ENCODE results near the gene CTNNA2. TPM values are rescaled to one million over a fixed set of nuclear protein-coding genes. Genes with fewer than 3 reads are reported as not detected.

The CTNNA2 gene
- total RNA-seq, 3 donors from 2014 or later: 0.29 to 4.2 (median 1.1) TPM

DNA sequence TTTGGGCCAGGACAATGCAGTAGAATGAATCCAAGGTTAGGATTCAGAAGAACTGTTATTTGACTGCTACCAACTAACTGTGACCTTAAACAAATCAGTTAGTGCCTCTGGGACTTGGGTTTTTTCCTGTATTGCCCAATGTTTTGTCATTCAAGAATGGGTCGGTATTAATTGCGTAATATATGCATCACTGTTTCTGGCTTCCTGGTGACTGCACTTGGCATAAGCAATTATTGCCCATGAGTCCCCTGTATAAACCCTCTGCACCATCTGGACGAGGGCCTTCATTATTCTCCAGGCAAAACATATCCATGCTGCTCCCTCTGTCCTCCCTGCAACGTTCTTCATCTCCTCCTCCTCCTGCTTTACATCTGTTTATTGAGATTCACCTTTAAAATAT lies 1047.5 kb downstream of the CTNNA2 start:
- H3K36me3 ChIP-seq (ENCODE audit: low read depth): no peaks in the 10 kb centered on the region
- no peaks in the 10 kb centered on the region for H3K9me3 ChIP-seq
- no peaks in the 10 kb centered on the region for H3K4me1 ChIP-seq (ENCODE audit: low read depth)
- TF ChIP-seq, protein P1, sequence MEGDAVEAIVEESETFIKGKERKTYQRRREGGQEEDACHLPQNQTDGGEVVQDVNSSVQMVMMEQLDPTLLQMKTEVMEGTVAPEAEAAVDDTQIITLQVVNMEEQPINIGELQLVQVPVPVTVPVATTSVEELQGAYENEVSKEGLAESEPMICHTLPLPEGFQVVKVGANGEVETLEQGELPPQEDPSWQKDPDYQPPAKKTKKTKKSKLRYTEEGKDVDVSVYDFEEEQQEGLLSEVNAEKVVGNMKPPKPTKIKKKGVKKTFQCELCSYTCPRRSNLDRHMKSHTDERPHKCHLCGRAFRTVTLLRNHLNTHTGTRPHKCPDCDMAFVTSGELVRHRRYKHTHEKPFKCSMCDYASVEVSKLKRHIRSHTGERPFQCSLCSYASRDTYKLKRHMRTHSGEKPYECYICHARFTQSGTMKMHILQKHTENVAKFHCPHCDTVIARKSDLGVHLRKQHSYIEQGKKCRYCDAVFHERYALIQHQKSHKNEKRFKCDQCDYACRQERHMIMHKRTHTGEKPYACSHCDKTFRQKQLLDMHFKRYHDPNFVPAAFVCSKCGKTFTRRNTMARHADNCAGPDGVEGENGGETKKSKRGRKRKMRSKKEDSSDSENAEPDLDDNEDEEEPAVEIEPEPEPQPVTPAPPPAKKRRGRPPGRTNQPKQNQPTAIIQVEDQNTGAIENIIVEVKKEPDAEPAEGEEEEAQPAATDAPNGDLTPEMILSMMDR (IDR thresholded peaks at IDR 0.05): no peak
- no peak overlapping the region for H3K4me3 ChIP-seq
- DNase-seq: no peak
- no peak for ATAC-seq
- intact Hi-C loops (cut with DNase I, micrococcal nuclease): no loop called here

DNA sequence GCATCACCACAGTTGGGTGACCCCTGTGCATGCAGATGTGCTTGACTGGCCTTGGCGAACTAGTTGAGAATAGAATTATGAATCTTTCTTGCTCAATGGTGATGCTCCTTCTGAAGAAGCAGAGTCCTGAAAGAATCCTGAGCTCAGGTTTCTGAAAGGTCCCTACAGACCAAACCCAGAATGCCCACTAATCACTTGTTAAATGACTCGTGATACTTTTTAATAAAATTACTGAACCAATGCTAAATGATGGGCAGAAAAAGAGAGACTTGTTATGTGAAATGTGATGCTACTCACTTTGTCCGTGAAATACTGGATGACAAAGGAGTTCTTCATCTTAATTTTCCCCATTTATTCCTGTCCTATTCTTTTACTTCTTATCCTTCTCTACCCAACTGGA lies 1055.2 kb downstream of the CTNNA2 start:
- intact Hi-C loops (cut with DNase I, micrococcal nuclease): no loop called here
- H3K4me1 ChIP-seq (ENCODE audit: low read depth): no peaks in the 10 kb centered on the region
- H3K9me3 ChIP-seq: no peaks in the 10 kb centered on the region
- TF ChIP-seq, protein P1 (IDR thresholded peaks at IDR 0.05): no peak
- no peak for ATAC-seq
- no peak overlapping the region for H3K4me3 ChIP-seq
- no peak for DNase-seq
- H3K36me3 ChIP-seq (ENCODE audit: low read depth): no peaks in the 10 kb centered on the region

DNA sequence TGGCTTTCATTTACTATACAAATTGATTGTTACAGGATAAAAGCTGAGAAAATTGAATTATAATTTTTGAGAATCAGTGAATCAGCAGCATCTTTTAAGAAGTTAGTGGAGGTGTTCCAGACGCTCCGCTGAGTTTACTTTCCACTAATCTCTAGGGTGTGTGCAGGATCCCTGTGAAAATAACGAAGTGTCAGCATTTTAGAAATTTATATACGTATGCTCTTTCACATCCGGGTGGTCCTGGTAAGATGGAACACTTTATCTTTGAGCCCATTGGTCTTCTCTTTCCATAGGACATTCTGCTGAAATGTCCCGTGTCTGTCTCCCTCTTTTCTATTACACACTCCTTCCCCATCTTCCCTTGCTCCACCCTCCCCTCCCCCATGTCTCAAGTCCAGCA lies 1060.3 kb downstream of the CTNNA2 start:
- intact Hi-C loops (cut with DNase I, micrococcal nuclease): no loop called here
- no peak for DNase-seq
- no peak overlapping the region for H3K4me3 ChIP-seq
- H3K4me1 ChIP-seq (ENCODE audit: low read depth): no peaks in the 10 kb centered on the region
- ATAC-seq: no peak
- no peaks in the 10 kb centered on the region for H3K9me3 ChIP-seq
- TF ChIP-seq, protein P1 (IDR thresholded peaks at IDR 0.05): no peak
- no peaks in the 10 kb centered on the region for H3K36me3 ChIP-seq (ENCODE audit: low read depth)

DNA sequence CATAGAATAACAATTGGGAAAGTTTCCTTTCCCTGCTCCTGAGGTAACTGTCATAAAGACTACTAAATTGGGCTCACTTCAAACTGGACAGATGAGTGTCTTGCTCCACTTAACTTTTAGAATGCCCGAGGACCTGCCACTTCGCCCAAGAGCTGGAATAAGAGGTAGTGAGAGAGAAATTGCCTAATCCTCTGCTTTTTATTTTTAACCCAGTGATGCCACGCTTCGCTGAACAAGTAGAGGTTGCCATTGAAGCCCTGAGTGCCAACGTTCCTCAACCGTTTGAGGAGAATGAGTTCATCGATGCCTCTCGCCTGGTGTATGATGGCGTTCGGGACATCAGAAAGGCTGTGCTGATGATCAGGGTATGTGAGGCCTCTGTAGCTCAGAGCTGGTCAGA lies 1061.1 kb downstream of the CTNNA2 start:
- intact Hi-C loops (cut with DNase I, micrococcal nuclease): no loop called here
- Histone ChIP-seq H3K36me3 (ENCODE audit: low read depth) (no peaks in the 10 kb centered on the region), H3K4me1 (ENCODE audit: low read depth) (no peaks in the 10 kb centered on the region), H3K9me3 (no peaks in the 10 kb centered on the region), H3K4me3 (no peak overlapping the region)
- DNase-seq (no peak), ATAC-seq (no peak)
- TF ChIP-seq, protein P1 (IDR thresholded peaks at IDR 0.05): no peak

DNA sequence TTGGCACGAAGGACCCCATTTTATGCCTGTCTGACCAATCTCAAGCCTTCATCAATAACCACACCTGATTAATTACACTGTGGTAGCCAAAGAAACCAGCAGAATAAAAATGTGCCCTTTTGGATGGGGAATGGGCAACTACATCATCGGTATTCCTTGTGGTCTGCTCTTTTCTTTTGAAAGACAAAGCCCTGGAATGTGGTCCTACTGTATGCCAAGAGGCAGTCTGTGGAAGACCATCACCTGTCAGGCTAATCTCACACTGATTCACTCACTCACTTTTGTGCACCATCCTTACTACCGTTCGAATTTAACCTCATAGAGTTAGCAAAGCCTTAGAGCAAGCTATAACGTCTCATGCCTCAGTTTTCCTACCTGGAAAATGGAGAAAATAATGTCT lies 1066.9 kb downstream of the CTNNA2 start:
- Histone ChIP-seq H3K4me3 (no peak overlapping the region), H3K4me1 (ENCODE audit: low read depth) (no peaks in the 10 kb centered on the region), H3K9me3 (no peaks in the 10 kb centered on the region), H3K36me3 (ENCODE audit: low read depth) (no peaks in the 10 kb centered on the region)
- no peak for DNase-seq
- TF ChIP-seq, protein P1 (IDR thresholded peaks at IDR 0.05): no peak
- ATAC-seq: no peak
- intact Hi-C loops (cut with DNase I, micrococcal nuclease): no loop called here

DNA sequence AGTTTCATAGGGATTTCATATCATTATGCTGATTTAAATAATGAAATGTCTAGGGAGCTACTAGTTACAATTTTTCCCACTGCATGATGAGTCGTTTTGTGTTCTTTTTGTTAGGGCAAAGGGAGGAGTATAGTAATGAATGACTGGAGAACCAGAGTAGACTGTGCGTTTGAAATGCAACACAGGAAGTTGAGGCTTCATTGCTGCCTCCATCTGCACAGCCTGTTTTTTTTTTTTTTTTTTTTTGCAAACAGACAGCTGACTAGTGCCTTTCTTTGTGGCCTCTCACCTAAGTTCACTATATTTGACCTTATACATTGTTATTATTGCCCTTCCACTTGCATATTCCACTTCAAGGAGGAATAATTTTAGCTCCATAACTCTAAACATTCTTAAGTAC lies 1078.4 kb downstream of the CTNNA2 start:
- no peak for ATAC-seq
- DNase-seq: no peak
- TF ChIP-seq, protein P1 (IDR thresholded peaks at IDR 0.05): no peak
- H3K36me3 ChIP-seq (ENCODE audit: low read depth): no peaks in the 10 kb centered on the region
- no peaks in the 10 kb centered on the region for H3K9me3 ChIP-seq
- no peaks in the 10 kb centered on the region for H3K4me1 ChIP-seq (ENCODE audit: low read depth)
- intact Hi-C loops (cut with DNase I, micrococcal nuclease): no loop called here
- no peak overlapping the region for H3K4me3 ChIP-seq
